Keratinocyte (primary cell): ENCODE results near the gene GRAMD2A. TPM values are rescaled to one million over a fixed set of nuclear protein-coding genes. Genes with fewer than 3 reads are reported as not detected.

Experiments used
- DNase-seq: peaks from one replicate; pipeline ENCODE4 v3.0.0-alpha.2; 2011; ENCODE audit warnings: low read depth, missing footprints, low spot score
- FAIRE-seq: peaks from 2 replicates; lab custom pipeline; 2011; peaks lifted over from hg19 to GRCh38; lab: Jason Lieb, UNC
- H2AFZ ChIP-seq: 2 replicates; pipeline ENCODE4 v1.6.0; 2012; ENCODE audit warnings: low read length, control low read depth, inconsistent platforms; ENCODE audit not compliant: control insufficient read depth
- H3K27ac ChIP-seq: 2 replicates; pipeline ENCODE4 v1.5.1; 2011; ENCODE audit warnings: low read length; ENCODE audit not compliant: control insufficient read depth, insufficient read depth
- H3K27me3 ChIP-seq: 3 replicates; pipeline ENCODE4 v1.6.0; 2011; ENCODE audit warnings: low read length; ENCODE audit not compliant: control insufficient read depth, insufficient read depth; ENCODE audit errors: extremely low read depth
- H3K36me3 ChIP-seq, 2 experiments: 2 replicates in 1 of 2; 3 replicates in 1 of 2; pipeline ENCODE4 v1.5.1; 2011; ENCODE audit warnings: low read length in 2 of 2, mild to moderate bottlenecking in 1 of 2; ENCODE audit not compliant: control insufficient read depth in 2 of 2, insufficient read depth in 2 of 2; ENCODE audit errors: extremely low read depth in 1 of 2
- H3K4me1 ChIP-seq: 3 replicates; pipeline ENCODE4 v1.5.1; 2011; ENCODE audit warnings: low read length; ENCODE audit not compliant: control insufficient read depth, insufficient read depth; ENCODE audit errors: extremely low read depth
- H3K4me2 ChIP-seq: 3 replicates; pipeline ENCODE4 v1.6.0; 2011; ENCODE audit warnings: low read depth, low read length; ENCODE audit not compliant: control insufficient read depth, insufficient read depth; ENCODE audit errors: extremely low read depth
- H3K4me3 ChIP-seq, 3 experiments: fragments of 200-600 bp in 1 of 3; sonication (generic) in 1 of 3; 2 replicates in 2 of 3; 3 replicates in 1 of 3; pipeline ENCODE4 v1.5.1; 2011 to 2016; ENCODE audit warnings: low read length in 3 of 3, mild to moderate bottlenecking in 3 of 3, control low read depth in 2 of 3, inconsistent platforms in 1 of 3, low read depth in 1 of 3, mixed read lengths in 1 of 3, mixed run types in 1 of 3, moderate library complexity in 1 of 3; ENCODE audit not compliant: control insufficient read depth in 2 of 3, insufficient read depth in 2 of 3; ENCODE audit errors: extremely low read depth in 1 of 3
- H3K79me2 ChIP-seq: 2 replicates; pipeline ENCODE4 v1.6.0; 2012; ENCODE audit warnings: low read length; ENCODE audit not compliant: control insufficient read depth, insufficient read depth
- H3K9ac ChIP-seq: 3 replicates; pipeline ENCODE4 v1.6.0; 2011; ENCODE audit warnings: low read length; ENCODE audit not compliant: control insufficient read depth, insufficient read depth; ENCODE audit errors: extremely low read depth
- H3K9me1 ChIP-seq: 3 replicates; pipeline ENCODE4 v1.6.0; 2011; ENCODE audit warnings: low read length; ENCODE audit not compliant: control insufficient read depth, insufficient read depth; ENCODE audit errors: extremely low read depth
- H3K9me3 ChIP-seq: 2 replicates; pipeline ENCODE4 v1.5.1; 2012; ENCODE audit warnings: low read depth, low read length; ENCODE audit not compliant: control insufficient read depth
- H4K20me1 ChIP-seq: 3 replicates; pipeline ENCODE4 v1.6.0; 2011; ENCODE audit warnings: low read length; ENCODE audit not compliant: control insufficient read depth, insufficient read depth; ENCODE audit errors: extremely low read depth
- CTCF ChIP-seq, 3 experiments: IDR thresholded peaks in 1 of 3; conservative IDR thresholded peaks in 1 of 3; optimal IDR thresholded peaks in 1 of 3; 2 replicates in 2 of 3; 3 replicates in 1 of 3; pipeline versions ENCODE3 to v1.5.1; 2011; ENCODE audit warnings: low read length in 3 of 3, mild to moderate bottlenecking in 3 of 3, moderate library complexity in 2 of 3, control low read depth in 1 of 3, inconsistent platforms in 1 of 3; ENCODE audit not compliant: insufficient read depth in 2 of 3; ENCODE audit errors: extremely low read depth in 1 of 3
- EZH2 ChIP-seq: IDR thresholded peaks from one replicate; pipeline ENCODE4 v1.6.1; 2012; ENCODE audit warnings: inconsistent platforms, mild to moderate bottlenecking, low read length, moderate library complexity
- dilution Hi-C: fragments of 300-500 bp; cut with MboI; formaldehyde crosslinking; loops from one replicate; pipeline ENCODE4 v1.7.0; 2020; ENCODE audit warnings: low sequenced_read_pairs; ENCODE audit not compliant: extremely low pct_ligation_motif_present
- polyA plus RNA-seq, 5 experiments: library from polyadenylated mRNA; depleted of rRNA in 3 of 5; stranded (reverse) in 3 of 5; stranded (forward) in 1 of 5; unstranded in 1 of 5; fragments of >200 nt; gene quantifications; 1 replicate in 1 of 5; 2 replicates in 3 of 5; 3 replicates in 1 of 5; pipeline versions ENCODE4 v1.2.1 to v1.2.3, GENCODE V29; 2011 to 2012; ENCODE audit warnings: missing spikeins in 2 of 5, low read depth in 1 of 5, low replicate concordance in 1 of 5

Gene GRAMD2A
- polyA plus RNA-seq, 1 donor (not counting 4 experiments of a cell fraction or from before 2014, with no cell fraction given), result 5.7 TPM

GRCh38 chr15:72131922-72132321 is 65.7 kb downstream of the GRAMD2A start:
- Histone ChIP-seq H3K4me3 (no peak overlapping the region), H3K27ac (no peak overlapping the region), H3K4me1 (no peaks in the 10 kb centered on the region), H3K9me1 (no peaks in the 10 kb centered on the region), H3K27me3 (no peaks in the 10 kb centered on the region), H3K9ac (no peak overlapping the region), H3K79me2 (no peaks in the 10 kb centered on the region), H3K9me3 (no peaks in the 10 kb centered on the region), H4K20me1 (no peaks in the 10 kb centered on the region), H2AFZ (no peak overlapping the region), H3K4me2 (no peak overlapping the region), H3K36me3 (no peaks in the 10 kb centered on the region)
- DNase-seq (no peak), FAIRE-seq (no peak)
- dilution Hi-C loops, result no loop called here
- no peak for TF ChIP-seq CTCF (optimal IDR thresholded peaks at IDR 0.05 in 1 of 3, IDR thresholded peaks at IDR 0.05 in 1 of 3, conservative IDR thresholded peaks at IDR 0.05 in 1 of 3; ENCODE audit: extremely low read depth in 1 of 3, insufficient read depth in 2 of 3, low read length in 3 of 3)
- TF ChIP-seq EZH2, result no peak

GRCh38 chr15:72130272-72130671 is 67.3 kb downstream of the GRAMD2A start:
- DNase-seq, result no peak
- Histone ChIP-seq H3K4me1 (no peaks in the 10 kb centered on the region), H3K27ac (no peak overlapping the region), H3K36me3 (no peaks in the 10 kb centered on the region), H3K9ac (no peak overlapping the region), H3K79me2 (no peaks in the 10 kb centered on the region), H3K4me2 (no peak overlapping the region), H3K9me1 (no peaks in the 10 kb centered on the region), H3K4me3 (no peak overlapping the region), H4K20me1 (no peaks in the 10 kb centered on the region), H3K27me3 (no peaks in the 10 kb centered on the region), H2AFZ (no peak overlapping the region), H3K9me3 (no peaks in the 10 kb centered on the region)
- dilution Hi-C loops, result no loop called here
- no peak for FAIRE-seq
- TF ChIP-seq EZH2 (no peak), CTCF (optimal IDR thresholded peaks at IDR 0.05 in 1 of 3, IDR thresholded peaks at IDR 0.05 in 1 of 3, conservative IDR thresholded peaks at IDR 0.05 in 1 of 3; ENCODE audit: extremely low read depth in 1 of 3, insufficient read depth in 2 of 3, low read length in 3 of 3) (no peak)
